K562 (cell line): ENCODE data around the gene KLRK1. TPM values are rescaled to one million over a fixed set of nuclear protein-coding genes. Genes with fewer than 3 reads are reported as not detected.

Experiments used
- ATAC-seq: fragments of 200-7000 bp; cut with Tn5 transposase; 3 replicates; pipeline ENCODE4 v1.9.1; 2020; ENCODE audit warnings: moderate library complexity
- BruUV-seq: library from RNA; stranded (reverse); fragments of 400-500 nt; replicated peaks from 2 replicates; lab custom pipeline; 2021; lab: Mats Ljungman, UMichigan
- CTCF ChIA-PET: fragments of 300-600 bp; formaldehyde crosslinking; extraction: SDS; loops from one replicate; lab custom pipeline; 2021; ENCODE audit warnings: low intra/inter-chr PET ratio; lab: Yijun Ruan, JAX
- POLR2A ChIA-PET: fragments of 300-600, 350-650 bp; sonication (Branson Sonifier 250); formaldehyde crosslinking; extraction: SDS; loops from one replicate; lab custom pipeline; 2021; ENCODE audit warnings: antibody characterized with exemption, inconsistent platforms; lab: Yijun Ruan, JAX
- DNase-seq, 4 experiments: peaks; one replicate each; pipeline versions ENCODE4 v3.0.0 to v3.0.0-alpha.2; 2011 to 2018; ENCODE audit warnings: low spot score in 3 of 4, mixed read lengths in 3 of 4; ENCODE audit errors: extremely low read depth in 1 of 4
- FAIRE-seq: peaks from 2 replicates; lab custom pipeline; 2011; peaks lifted over from hg19 to GRCh38; lab: Jason Lieb, UNC
- H2AFZ ChIP-seq: 2 replicates; pipeline ENCODE4 v1.6.0; 2011; ENCODE audit warnings: low read depth, low read length, control low read depth, inconsistent platforms
- H3K27ac ChIP-seq: fragments of 200-600 bp; 3 replicates; pipeline ENCODE4 v1.8.0; 2011; ENCODE audit warnings: low read depth, mild to moderate bottlenecking, control low read depth, inconsistent platforms, low read length, moderate library complexity, mixed read lengths; ENCODE audit errors: extremely low read depth
- H3K27me3 ChIP-seq, 2 experiments: fragments of 300-600 bp in 1 of 2; 2 replicates in 1 of 2; 3 replicates in 1 of 2; pipeline versions ENCODE4 v1.6.0 to v1.8.0; 2011; ENCODE audit warnings: inconsistent platforms in 2 of 2, low read length in 2 of 2, mild to moderate bottlenecking in 1 of 2, mixed read lengths in 1 of 2, moderate library complexity in 1 of 2; ENCODE audit not compliant: control insufficient read depth in 2 of 2, insufficient read depth in 2 of 2
- H3K36me3 ChIP-seq: fragments of 300-600 bp; 3 replicates; pipeline ENCODE4 v1.8.0; 2011; ENCODE audit warnings: mild to moderate bottlenecking, low read length, inconsistent platforms; ENCODE audit not compliant: control insufficient read depth, insufficient read depth
- H3K4me1 ChIP-seq, 2 experiments: fragments of 200-600 bp in 1 of 2; replicated peaks in 1 of 2; 2 replicates in 1 of 2; 3 replicates in 1 of 2; pipeline versions ENCODE4 v1.5.1 to v1.8.0; 2011; ENCODE audit warnings: inconsistent platforms in 2 of 2, low read length in 2 of 2, mild to moderate bottlenecking in 1 of 2, mixed read lengths in 1 of 2, moderate library complexity in 1 of 2; ENCODE audit not compliant: control insufficient read depth in 2 of 2, insufficient read depth in 2 of 2
- H3K4me2 ChIP-seq: 2 replicates; pipeline ENCODE4 v1.6.1; 2011; ENCODE audit warnings: low read length, control low read depth, inconsistent platforms, mixed read lengths; ENCODE audit not compliant: insufficient read depth
- H3K4me3 ChIP-seq: fragments of 200-600 bp; sonication (generic), shearing (Covaris generic); 2 replicates; pipeline ENCODE4 v1.5.1; 2016; ENCODE audit warnings: control low read depth, inconsistent platforms
- H3K79me2 ChIP-seq: fragments of 200-600 bp; 3 replicates; pipeline ENCODE4 v1.8.0; 2011; ENCODE audit warnings: low read length, inconsistent platforms; ENCODE audit not compliant: control insufficient read depth, insufficient read depth
- H3K9ac ChIP-seq, 2 experiments: 2 replicates each; pipeline versions ENCODE4 v1.6.0 to v1.6.1; 2011; ENCODE audit warnings: low read depth in 2 of 2, low read length in 2 of 2, control low read depth in 1 of 2, inconsistent platforms in 1 of 2, mild to moderate bottlenecking in 1 of 2, mixed read lengths in 1 of 2; ENCODE audit not compliant: insufficient read depth in 1 of 2
- H3K9me1 ChIP-seq: one replicate; pipeline ENCODE4 v1.6.0; 2011; ENCODE audit warnings: inconsistent platforms, mild to moderate bottlenecking, low read length, moderate library complexity; ENCODE audit not compliant: control insufficient read depth, insufficient read depth
- H3K9me3 ChIP-seq: replicated peaks from 2 replicates; pipeline ENCODE4 v1.5.1; 2011; ENCODE audit warnings: low read depth, low read length, inconsistent platforms; ENCODE audit not compliant: control insufficient read depth, insufficient read depth
- H4K20me1 ChIP-seq: replicated peaks from 2 replicates; pipeline ENCODE4 v1.6.1; 2011; ENCODE audit warnings: low read length, inconsistent platforms, mixed read lengths; ENCODE audit not compliant: control insufficient read depth, insufficient read depth
- ATF1 ChIP-seq, 2 experiments: fragments of 450-650 bp in 1 of 2; IDR thresholded peaks; 2 replicates each; pipeline ENCODE4 v1.6.1; 2016; ENCODE audit warnings: missing compliant biosample characterization in 1 of 2, missing genetic modification characterization in 1 of 2
- CBX3 ChIP-seq, 2 experiments: IDR thresholded peaks; 1 replicate in 1 of 2; 2 replicates in 1 of 2; pipeline ENCODE4 v1.6.1; 2012; ENCODE audit warnings: inconsistent platforms in 2 of 2, low read length in 2 of 2, borderline replicate concordance in 1 of 2, control low read depth in 1 of 2
- FOXA1 ChIP-seq: fragments of 450-650 bp; IDR thresholded peaks from 2 replicates; pipeline ENCODE4 v1.6.1; 2016; ENCODE audit warnings: mild to moderate bottlenecking, borderline replicate concordance
- FOXJ3 ChIP-seq: sonication (generic); formaldehyde crosslinking; IDR thresholded peaks from 2 replicates; pipeline ENCODE4 v1.4.0; 2020; ENCODE audit warnings: mild to moderate bottlenecking, missing genetic modification reagents
- NONO ChIP-seq, 2 experiments: fragments of 200-400 bp in 1 of 2; fragments of 450-650 bp in 1 of 2; formaldehyde crosslinking in 1 of 2; IDR thresholded peaks; 2 replicates each; pipeline ENCODE4 v1.6.1; 2017; ENCODE audit warnings: low read depth in 2 of 2, mild to moderate bottlenecking in 2 of 2, moderate library complexity in 2 of 2, low read length in 1 of 2
- SIRT6 ChIP-seq: IDR thresholded peaks from one replicate; pipeline ENCODE4 v1.6.1; 2012; ENCODE audit warnings: low read depth, mild to moderate bottlenecking, control low read depth, inconsistent platforms, low read length, moderate library complexity
- ZNF436 ChIP-seq: fragments of 250-450, 450-650 bp; sonication (Bioruptor Pico); formaldehyde crosslinking; IDR thresholded peaks from 2 replicates; pipeline ENCODE4 v1.7.0; 2020; ENCODE audit warnings: mild to moderate bottlenecking
- ZNF586 ChIP-seq: fragments of 450-650 bp; formaldehyde crosslinking; conservative IDR thresholded peaks from 2 replicates; pipeline ENCODE4 v1.4.0; 2020; ENCODE audit warnings: mild to moderate bottlenecking, moderate library complexity
- WGBS: fragments of 100-300 bp; shearing (Covaris generic); methylation state at CpG from one replicate; pipeline ENCODE4 v1.1.6; 2016; ENCODE audit warnings: low coverage, mixed read lengths; ENCODE audit not compliant: insufficient coverage; ENCODE audit errors: missing lambda C conversion rate; 5-methylcytosine and 5-hydroxymethylcytosine counted together
- in situ Hi-C: fragments of 300-500 bp; cut with MboI; formaldehyde crosslinking; loops from 4 replicates; pipeline ENCODE4 v1.15.0; 2018; ENCODE audit warnings: inconsistent platforms, mixed read lengths
- intact Hi-C: fragments of 100-400 bp; cut with micrococcal nuclease; formaldehyde crosslinking; loops from 2 replicates; pipeline ENCODE4 v1.14.2; 2022
- polyA plus RNA-seq, 8 experiments: library from polyadenylated mRNA; depleted of rRNA in 4 of 8; stranded (reverse) in 5 of 8; unstranded in 3 of 8; fragments of >200 nt; fragmentation: Nextera tagmentation in 2 of 8; fragmentation: Illumina TruSeq in 1 of 8; extraction: Ambion mirVana in 2 of 8; extraction: Trizol in 1 of 8; gene quantifications; 2 replicates each; pipeline versions ENCODE4 v1.2.1 to v1.2.3, GENCODE V29; 2011 to 2014; ENCODE audit warnings: inconsistent platforms in 1 of 8, missing spikeins in 1 of 8
- total RNA-seq, 7 experiments: library from RNA; depleted of rRNA in 6 of 7; stranded (reverse); fragments of >200 nt in 6 of 7; fragmentation: Illumina TruSeq in 2 of 7; extraction: Trizol in 2 of 7; gene quantifications; 2 replicates each; pipeline versions ENCODE4 v1.2.1 to v1.2.3, GENCODE V29; 2011 to 2021; ENCODE audit warnings: low replicate concordance in 1 of 7
- TF ChIP-seq, protein P1 (sequence below): sonication (generic); formaldehyde crosslinking; IDR thresholded peaks from 2 replicates; pipeline ENCODE4 v1.8.1; 2023; ENCODE audit warnings: mild to moderate bottlenecking, missing genetic modification reagents, moderate library complexity
- TF ChIP-seq, protein P2 (sequence below): fragments of 250-450 bp; sonication (Bioruptor Pico); IDR thresholded peaks from 2 replicates; pipeline ENCODE4 v1.9.0; 2021; ENCODE audit warnings: mild to moderate bottlenecking, inconsistent platforms

KLRK1 gene
- total and polyA plus RNA-seq, 9 of the 15 experiments (the other 6 are each of a cell fraction or from before 2014, with no cell fraction given): 0.03 to 0.09 (median 0.06) TPM; not detected in 3

DNA sequence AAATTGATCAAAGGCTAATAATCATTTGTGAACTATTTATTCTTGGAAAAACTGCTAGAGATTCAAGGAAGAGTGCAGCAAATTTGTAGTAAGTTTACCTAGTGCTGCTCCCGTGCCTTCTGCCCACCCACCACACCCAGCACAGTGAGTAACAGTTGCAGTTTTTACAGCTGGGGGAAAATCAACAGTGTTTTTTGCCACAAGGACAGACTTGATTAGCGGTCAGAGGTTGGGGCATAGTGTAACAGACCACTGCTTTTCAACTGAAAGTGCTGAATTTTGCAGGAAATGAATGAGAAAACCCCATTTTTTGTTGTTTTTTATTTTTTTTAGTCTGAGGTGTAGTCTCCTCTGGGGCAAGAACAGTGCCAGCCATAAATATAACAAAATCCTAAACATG is 7.5 kb upstream of the KLRK1 start:
- Histone ChIP-seq H3K4me3 (no peak overlapping the region), H3K9me3 (no peaks in the 10 kb centered on the region), H2AFZ (no peak overlapping the region), H3K79me2 (no peaks in the 10 kb centered on the region), H3K9me1 (no peaks in the 10 kb centered on the region), H4K20me1 (no peaks in the 10 kb centered on the region), H3K27ac (no peak overlapping the region), H3K9ac (no peak overlapping the region), H3K27me3 (no peaks in the 10 kb centered on the region), H3K4me2 (no peak overlapping the region), H3K36me3 (no peaks in the 10 kb centered on the region), H3K4me1 (no peaks in the 10 kb centered on the region)
- no peak for DNase-seq
- no TSS peak for BruUV-seq
- intact Hi-C loops: no loop called here
- ChIA-PET POLR2A (no interaction called here), CTCF (no interaction called here)
- in situ Hi-C loops: no loop called here
- ATAC-seq: no peak
- 40% methylated on average over 1 of the region's 2 CpGs for WGBS
- FAIRE-seq: no peak
- TF ChIP-seq FOXJ3: no peak
- TF ChIP-seq, protein P1, sequence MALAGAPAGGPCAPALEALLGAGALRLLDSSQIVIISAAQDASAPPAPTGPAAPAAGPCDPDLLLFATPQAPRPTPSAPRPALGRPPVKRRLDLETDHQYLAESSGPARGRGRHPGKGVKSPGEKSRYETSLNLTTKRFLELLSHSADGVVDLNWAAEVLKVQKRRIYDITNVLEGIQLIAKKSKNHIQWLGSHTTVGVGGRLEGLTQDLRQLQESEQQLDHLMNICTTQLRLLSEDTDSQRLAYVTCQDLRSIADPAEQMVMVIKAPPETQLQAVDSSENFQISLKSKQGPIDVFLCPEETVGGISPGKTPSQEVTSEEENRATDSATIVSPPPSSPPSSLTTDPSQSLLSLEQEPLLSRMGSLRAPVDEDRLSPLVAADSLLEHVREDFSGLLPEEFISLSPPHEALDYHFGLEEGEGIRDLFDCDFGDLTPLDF (CRISPR knock-in tag): no peak
- no peak for TF ChIP-seq ZNF436 (CRISPR knock-in tag)
- TF ChIP-seq ATF1 (CRISPR knock-in tag; IDR thresholded peaks at IDR 0.05): no peak
- TF ChIP-seq ATF1 (tag; IDR thresholded peaks at IDR 0.05): no peak
- no peak for TF ChIP-seq SIRT6
- no peak for TF ChIP-seq FOXA1
- TF ChIP-seq, protein P2, sequence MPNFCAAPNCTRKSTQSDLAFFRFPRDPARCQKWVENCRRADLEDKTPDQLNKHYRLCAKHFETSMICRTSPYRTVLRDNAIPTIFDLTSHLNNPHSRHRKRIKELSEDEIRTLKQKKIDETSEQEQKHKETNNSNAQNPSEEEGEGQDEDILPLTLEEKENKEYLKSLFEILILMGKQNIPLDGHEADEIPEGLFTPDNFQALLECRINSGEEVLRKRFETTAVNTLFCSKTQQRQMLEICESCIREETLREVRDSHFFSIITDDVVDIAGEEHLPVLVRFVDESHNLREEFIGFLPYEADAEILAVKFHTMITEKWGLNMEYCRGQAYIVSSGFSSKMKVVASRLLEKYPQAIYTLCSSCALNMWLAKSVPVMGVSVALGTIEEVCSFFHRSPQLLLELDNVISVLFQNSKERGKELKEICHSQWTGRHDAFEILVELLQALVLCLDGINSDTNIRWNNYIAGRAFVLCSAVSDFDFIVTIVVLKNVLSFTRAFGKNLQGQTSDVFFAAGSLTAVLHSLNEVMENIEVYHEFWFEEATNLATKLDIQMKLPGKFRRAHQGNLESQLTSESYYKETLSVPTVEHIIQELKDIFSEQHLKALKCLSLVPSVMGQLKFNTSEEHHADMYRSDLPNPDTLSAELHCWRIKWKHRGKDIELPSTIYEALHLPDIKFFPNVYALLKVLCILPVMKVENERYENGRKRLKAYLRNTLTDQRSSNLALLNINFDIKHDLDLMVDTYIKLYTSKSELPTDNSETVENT (CRISPR knock-in tag): no peak
- TF ChIP-seq CBX3 (IDR thresholded peaks at IDR 0.05; ENCODE audit: borderline replicate concordance in 1 of 2, low read length in 2 of 2): no peak
- no peak for TF ChIP-seq ZNF586 (CRISPR knock-in tag)
- no peak for TF ChIP-seq NONO (IDR thresholded peaks at IDR 0.05; ENCODE audit: low read depth in 2 of 2, low read length in 1 of 2)
